Epidermal melanocyte (primary cell): ENCODE data around the gene CCDC187.

ENCODE experiments used
- DNase-seq: peaks from one replicate; pipeline ENCODE4 v3.0.0; 2011; ENCODE audit warnings: low spot score; ENCODE audit not compliant: insufficient read length

The CCDC187 gene

DNA sequence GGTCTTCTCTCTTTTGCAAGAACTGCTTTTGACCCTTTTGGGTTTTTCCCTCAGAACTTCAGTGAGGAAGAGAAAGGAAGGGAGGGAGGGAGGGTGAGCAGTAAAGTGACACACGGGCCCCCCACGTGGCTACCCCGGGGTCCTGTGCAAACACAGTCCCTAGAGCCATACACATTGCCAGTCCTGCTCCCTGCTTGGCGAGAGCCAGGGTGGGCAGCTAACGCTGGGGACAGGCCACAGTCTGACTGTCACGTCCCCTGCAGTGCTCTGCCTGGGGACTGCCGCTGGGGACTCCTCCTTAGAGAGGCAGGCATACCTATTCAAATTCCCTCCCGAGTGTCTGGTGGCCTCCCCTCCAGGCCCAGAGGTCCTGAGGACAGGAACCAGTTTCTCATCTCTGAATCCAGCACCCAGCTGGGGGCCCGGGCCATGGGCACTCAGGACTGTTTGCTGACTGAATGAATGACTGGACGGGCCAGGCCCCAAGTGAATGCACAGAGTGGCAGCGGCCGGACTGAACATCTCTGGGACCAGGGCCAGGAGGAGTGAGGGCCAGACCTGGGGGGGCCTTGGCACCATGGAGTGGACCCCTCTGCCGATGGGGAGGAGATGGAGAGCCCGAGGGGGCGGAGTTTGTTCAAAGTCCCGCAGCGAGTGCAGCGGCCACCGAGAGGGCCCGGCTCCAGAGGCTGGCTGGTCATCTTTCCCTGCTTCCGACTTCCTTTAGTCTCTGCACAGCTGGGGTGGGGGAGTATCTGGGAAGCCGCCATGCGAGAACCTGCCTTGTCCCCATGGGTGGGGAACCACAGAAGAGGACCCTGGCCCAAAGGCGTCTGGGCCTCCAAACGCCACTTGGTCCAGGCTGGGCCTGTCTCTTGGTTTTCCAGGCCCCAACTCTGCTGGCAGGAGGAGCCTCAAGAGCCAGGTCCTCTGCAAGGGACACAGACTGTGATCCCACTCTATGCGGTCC is 5.8 kb downstream of the CCDC187 start:
- DNase-seq: no peak

DNA sequence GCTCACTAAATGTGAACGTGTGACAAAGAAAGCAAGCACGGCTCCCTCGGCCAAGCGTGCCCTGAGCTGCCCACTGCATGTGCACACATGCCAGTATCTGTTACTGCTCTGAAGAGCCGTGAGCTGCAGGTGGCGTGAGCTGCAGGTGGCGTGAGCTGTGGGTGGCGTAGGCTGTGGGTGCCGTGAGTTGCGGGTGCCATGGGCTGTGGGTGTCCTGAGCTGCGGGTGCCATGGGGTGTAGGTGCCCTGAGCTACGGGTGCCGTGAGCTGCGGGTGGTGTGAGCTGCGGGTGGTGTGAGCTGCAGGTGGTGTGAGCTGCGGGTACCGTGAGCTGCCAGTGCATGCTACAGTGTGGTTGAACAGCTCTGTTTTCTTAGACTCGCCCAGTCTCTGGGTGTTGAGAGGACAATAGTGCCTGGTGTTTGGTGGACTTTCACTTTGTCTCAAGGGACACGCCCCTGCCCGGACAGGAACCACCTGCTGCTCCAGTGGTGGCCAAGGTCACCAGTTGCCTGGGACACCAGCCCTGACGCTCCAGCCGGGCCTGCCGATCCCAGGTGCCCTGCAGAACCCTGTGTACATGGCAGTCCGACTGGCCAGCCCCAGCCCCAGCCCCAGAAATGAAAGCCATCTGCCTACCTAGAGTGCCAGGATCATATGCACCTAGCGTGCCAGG is 6.7 kb downstream of the CCDC187 start:
- no peak for DNase-seq

DNA sequence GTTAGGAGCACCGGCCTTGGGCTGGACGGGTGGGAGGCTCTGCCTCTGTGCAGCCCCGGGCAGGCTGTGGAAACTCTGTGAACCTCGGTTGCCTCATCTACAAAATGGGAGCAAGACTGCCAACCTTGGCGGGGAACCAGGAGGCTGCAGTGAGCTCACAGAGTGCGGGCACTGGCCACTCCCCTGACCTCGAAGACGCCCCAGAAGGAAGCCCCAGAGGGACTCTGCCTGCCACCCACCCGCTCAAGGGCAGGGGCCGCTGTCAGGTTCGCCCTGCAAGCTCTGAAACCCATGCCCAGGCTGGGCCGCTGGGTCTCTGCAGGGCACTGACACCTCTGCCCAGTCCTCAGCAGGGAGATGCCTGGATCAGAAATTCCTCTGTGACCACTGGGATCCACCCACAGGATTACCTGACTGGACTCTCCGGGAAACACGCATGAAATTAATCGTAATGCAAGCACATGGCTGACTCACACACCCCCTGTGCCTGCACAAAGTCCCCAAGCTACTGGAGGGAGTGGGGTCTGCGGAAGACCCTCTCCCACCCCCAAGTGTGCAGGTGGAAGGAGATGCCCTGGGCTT is 7.4 kb downstream of the CCDC187 start:
- DNase-seq: no peak

DNA sequence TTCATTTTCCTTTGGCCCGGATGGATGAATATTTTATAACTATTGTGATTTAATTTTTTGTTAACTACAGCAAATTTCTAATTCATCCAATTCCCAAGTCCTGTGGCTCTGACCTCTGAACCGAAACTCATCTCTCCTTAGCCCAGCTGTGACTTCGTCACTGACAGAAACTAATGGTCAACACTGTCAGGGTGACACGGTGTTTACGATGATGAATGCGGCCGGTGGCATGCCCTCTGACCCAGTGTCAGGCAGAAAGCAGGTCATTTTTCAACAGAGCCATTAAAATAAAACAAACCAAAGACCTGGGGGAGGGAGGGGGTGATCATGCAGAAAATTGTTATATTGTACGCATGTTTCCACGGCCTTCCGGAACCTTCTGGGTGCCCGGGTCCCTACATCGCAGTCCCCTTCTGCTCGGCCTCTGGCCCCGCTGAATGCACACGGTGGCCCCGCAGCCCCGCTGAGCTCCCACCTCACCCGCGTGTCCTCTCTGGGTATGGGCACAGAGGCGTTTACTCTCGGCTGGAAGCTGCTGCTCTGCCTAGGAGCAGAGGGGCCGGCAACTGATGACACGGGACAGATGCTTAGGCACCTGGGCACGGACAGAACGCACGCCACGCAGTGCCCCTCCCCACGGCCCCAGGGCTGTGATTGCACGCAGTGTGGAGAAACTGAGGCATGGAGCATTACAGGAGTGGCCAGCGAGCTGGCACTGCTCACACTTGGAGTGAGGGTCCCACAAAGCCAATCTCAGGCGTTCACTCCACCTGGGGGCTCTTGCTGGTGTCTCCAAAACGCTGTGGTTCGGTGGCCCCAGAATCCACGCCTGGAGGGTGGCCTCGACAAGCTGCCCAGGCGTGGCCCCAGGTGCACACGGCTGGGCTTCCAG is 8.1 kb downstream of the CCDC187 start:
- DNase-seq: no peak

DNA sequence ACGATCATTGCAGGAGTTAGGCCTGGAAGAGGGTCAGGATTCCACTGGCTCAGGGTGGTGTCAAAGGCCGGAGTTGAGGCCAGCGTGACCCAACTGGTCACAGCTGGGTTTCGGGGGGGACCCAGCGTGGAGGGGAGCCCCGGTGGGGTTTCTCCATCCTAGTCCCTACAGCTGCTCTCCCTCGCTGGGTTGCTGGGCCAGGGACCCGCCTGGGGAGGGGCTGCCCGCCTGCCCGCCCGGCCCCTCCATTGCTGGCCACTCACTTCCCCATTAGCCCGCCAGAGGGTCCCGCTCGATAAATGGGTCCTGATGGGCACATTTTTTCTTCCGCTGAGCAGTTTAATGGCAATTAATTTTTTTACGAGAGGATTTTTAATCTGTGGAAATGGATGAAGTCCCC is 8.8 kb downstream of the CCDC187 start:
- DNase-seq: no peak

DNA sequence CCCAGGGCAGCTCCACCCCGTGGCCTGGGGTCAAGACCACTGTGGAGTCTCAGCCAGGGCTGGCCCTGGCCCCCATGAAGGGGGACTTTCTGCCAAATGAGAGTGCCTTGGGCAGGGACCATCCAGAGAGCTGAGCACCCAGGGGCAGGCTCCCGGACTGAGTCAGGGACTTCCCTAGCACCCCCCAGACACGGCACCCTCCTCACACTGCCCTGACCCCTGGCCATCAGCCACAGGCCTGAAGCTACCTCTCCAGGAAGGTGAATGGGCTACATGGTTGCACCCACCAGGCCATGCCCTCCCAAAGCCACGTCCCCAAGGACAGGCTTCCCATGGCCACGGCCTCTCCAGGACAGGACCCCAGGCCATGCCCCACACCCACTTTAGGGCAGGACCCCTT is 9.5 kb downstream of the CCDC187 start:
- DNase-seq: no peak

DNA sequence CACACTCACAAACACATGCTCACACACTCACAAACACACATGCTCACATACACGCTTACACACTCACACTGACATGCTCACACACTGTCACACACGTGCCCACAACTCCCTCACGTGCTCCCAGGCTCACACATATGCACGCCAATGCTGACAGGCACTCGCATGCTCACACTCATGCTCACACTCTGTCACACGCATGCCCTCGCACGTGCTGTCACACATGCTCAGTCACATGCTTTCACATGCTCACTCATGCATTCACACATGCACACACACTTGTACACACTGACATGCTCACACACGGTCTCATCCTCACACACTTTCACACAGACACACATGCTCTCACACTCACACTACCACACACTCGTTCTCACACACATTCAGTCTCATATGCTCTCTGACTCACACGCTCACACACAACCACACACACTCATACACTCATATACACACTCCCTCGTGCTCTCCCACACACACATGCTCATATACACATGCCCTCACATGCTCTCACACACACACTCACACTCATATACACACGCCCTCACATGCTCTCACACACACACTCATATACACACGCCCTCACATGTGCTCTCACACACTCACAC is 10.3 kb downstream of the CCDC187 start:
- no peak for DNase-seq

DNA sequence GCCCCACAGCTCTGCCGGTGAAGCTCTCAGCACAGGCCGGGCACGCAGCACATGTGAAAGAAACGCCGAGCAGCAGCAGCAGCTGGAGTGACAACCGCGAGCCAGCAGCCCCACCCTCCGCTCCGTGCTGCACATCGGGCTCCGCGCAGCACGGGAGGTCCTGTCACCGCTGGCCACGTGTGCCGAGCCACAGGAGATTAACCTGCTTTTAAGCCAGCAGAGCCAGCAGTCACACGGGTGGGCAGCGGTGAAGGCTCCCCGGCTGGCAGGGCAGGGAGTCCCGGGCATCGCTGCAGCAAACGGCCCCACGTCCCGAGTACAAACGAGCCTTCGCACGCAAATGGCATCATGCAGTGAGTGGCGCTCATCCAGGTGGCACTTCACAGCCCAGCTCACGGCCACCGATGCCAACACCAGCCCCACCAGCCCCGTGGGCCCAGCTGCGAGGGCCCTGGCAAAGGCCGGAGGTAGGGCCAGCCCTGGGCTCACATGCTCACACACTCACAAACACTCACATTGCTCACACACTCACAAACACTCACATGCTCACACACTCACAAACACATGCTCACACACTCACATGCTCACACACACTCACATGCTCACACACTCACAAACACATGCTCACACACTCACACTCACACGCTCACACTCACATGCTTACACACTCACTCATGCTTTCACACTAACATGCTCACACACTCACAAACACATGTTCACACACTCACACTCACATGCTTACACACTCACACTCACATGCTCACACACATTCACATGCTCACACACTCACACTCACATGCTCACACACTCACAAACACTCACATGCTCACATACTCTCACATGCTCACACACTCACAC is 11.1 kb downstream of the CCDC187 start:
- DNase-seq: no peak

DNA sequence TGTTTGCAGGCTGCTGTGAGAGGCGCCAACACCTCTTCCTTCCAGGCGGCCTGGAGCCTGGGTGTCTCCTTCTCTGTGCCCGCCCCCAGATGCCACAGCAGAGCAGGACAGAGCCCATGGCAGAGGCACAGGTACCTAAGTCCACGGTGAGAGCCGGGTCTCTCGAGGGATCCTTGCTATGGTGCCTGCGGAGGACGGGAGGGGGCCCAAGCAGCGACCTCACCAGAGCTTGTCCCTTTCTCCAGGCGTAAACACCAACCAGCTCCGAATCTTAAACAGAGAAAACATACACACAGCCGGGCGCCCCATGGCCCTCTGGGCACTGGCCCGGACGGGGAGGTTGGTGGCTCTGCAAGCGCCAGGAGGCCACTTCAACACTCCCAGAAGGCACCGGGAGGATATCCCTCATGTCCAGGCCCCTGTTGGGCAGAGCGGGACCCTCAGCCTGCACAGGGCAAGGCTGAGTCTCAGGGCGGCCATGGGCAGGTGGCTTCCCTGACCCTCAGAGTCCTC is 11.8 kb downstream of the CCDC187 start:
- DNase-seq: no peak

DNA sequence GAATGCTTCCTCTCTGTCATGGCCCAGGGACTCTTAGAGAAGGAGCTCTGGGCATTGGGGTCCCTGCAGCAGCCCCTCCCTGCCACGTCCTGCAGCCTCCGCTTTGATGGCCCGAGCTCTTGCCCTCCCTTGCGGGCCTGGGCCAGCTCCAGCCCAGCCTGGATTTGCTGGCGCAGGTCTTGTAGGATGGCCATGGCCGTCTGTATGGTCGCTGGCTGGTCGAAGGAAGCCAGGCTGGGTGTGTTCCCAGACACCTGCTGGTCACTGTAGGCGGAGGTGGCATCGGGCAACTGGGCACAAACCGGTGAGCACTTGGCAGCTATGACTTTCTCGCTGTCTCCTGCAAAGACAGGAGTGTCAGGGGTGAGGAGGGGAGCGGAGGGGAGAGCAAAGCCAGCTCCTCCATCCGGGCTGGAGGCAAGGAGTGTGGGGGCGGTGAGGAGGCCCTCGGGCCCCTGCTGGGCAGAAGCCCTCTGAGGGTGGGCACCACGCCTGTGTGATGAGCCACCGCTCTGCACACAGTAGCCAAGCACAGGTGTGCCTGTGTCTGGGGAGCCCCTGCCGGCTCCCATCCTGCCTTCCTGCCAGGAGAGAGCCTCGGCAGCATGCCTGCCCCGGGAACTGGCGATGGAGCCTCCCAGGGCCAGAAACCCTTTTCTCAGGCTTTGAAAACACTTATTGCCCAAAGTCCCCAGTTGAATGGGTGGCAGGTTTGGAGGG is 12.4 kb downstream of the CCDC187 start:
- DNase-seq: no peak

DNA sequence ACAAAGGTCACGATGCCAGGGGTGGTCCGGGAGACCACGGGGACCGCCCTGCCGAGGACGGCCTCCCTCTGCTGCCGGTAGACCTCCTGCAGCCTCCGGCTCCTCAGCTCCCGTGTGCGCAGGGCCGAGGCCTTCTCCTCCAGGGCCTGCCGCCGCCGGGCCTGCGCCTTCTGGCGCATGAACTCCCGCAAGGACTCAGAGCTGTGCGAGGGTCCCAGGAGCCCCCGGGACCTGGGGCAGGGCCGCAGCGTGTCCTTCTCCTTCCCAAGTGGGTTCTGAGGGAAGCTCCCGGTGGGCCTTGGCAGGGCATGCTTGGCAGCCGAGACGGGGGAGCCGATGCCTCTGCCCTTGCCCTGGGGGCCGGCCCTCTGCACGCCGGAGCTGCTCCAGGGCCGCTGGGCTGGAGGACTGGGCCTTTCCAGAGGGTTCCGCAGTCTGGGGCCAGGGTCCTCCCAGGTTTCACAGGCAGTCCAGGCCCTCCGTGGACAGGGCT is 13.3 kb downstream of the CCDC187 start:
- DNase-seq: no peak

DNA sequence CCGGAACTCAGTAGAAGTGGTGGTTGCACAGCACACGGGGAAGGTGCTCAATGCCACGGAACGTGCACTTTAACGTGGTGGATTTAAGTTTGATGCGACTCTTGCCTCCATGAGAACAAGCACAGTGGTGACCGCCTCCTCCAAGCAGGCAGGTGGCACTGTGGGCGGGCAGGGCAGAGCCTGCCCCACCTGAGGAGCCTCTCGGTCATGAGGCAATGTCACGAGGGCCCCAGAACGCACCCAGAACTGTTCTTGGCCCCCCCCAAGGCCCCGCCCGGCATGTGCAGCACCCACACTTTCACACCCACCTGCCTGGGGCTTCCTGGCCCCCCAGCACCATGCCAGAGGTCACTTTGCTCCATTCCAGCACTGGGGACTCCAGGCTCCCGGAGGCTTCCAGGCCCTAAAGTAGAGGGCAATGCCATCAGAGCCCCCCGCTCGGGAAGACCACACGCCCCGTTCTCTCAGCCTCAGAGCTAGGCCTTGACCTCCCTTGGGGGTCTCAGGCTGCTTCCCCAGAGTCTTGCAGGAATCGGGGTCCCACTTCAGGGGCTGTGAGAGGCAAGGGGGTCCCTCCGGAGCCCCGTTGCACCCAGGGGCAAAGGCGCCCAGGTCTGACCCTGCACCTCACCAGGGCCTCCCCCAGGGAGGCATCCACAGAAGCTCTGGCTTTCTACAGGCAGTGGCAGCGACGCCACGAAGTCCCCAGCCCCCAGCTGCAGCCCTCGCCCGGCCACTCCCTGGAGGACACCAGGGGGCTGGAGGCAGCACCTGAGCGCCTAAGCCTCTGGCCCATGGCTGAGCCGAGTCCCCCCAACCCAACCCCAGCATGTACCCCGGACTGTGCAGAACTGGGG is 14.0 kb downstream of the CCDC187 start:
- DNase-seq: no peak

DNA sequence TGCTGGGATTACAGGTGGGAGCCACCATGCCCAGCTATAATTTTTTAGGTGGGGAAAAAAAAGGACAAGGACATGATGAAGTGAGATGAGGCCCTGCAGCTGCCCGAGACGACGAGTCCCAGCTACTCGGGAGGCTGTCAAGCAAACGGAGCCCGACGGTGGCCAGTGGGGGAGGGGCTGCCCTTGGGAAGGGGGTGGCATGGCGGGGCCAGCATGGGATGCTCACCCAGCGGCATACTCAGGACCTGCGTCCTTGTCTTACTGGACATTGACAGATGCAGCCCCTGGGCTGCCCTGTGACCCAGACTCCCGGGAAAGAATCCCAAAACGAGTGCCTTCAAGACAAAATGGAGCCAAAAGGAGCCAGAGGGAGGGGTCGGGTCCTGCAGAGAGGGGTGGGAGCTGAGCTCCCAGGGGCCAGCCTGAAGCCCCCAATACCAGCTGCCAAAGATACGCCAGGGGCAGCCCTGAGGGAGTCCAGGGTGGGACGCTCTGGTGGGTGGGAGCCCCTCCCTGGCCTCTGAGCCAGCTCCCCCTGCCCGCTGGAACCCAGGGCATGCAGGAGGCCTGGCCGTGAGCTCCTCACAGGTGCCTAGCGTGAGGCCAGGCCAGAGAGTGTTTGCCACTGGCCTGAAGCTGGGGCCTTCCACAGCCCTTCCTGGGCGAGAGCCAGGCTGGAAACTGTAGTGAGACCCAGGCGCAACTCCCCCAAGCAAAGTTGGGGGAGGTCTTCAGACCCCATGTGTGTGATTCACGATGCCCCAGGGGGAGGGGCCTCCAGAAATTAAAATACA is 15.7 kb downstream of the CCDC187 start:
- no peak for DNase-seq

DNA sequence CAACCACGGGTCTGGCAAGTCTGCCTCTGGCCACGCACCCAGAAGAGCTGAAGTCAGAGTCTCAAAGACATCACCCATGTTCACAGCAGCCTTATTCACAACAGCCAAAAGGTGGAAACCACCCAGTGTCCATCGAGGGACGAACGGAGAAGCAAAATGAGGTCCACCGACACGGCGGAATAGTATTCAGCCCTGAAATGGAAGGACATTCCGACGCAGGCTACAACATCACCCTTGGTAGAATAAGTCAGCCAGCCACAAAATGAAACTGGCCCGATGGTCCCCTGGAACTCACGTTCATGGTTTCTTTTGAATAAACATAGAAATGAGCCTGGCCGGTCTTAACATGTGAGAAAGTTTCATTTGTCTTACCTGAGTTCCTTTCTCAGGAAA is 16.9 kb downstream of the CCDC187 start:
- DNase-seq: no peak

DNA sequence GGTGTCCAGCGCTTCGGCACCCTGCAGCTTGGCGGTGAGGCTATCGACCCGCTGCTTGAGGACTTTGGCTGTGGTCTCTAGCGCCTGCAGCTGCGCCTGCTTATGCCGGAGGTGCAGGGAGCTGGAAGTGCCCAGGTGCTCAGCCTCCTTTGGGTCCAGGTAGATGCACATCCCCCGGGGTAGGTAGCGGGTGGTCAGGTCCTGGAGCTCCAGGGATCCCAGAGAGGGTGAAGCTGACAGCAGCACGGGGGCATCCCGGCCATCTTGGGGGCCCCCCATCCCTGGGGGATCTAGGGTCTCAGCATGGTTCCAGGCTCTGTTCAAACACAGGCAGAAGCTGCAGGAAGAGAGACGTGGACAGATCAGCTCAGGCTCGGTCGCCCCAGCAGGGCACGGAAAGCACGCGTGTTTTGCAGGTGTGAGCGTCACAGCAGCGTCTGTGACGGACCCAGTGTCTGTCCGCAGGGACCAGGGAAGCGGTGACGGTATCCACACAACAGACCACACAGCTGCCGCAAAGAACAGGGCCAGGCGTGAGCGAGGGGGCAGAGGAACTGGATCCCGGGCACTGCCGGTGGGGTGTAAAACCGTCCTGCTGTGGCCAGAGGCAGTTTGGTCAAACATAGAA is 17.4 kb downstream of the CCDC187 start:
- DNase-seq: no peak

DNA sequence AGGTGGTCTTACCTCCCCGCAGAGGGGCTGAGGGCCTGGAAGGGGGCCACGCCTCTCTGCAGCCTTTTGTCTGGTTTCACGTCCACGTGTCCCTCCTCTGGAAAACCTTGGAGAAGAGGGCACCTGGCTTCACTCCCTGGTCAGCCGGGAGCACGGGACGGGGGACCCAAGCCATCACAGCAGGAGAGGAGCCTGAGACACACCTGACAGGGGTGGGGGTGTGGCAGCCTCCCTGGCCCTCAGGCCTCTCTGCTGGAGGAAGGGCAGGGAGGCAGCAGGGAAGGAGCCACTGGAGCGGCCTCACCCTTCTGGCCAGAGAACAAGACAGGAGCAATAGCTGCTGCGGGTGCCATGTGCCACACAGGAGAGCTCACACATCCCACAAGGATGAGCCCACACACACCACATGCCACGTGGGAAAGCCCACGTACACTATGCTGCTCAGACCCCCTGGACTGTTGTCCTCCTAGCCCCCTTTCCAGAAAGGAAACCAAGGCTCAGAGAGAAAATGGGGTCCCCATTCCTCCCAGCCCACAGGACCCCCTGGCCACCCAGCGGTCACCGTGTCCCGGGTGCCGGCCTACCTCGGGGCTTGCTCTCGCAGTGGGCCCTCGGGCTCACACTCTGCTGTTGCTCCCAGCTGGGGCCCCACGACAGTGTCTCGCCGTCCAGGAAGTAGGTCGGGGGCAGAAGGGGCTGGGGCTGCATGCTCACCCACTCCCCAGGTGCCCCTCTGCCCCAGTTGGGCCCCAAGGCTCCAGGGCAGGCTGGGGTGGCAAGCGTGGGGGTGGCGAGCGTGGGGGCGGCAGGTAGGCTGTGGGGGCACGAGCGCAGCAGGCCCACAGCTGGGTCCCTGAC is 18.2 kb downstream of the CCDC187 start:
- no peak for DNase-seq
